NCI-H1694 treated with DMSO at 0.1 percent for 48 hours (cell line): Measurements from ENCODE around the gene SPIB.
"Not testable (repeated sequence)": the region's sequence is repeated elsewhere in the genome, so short reads cannot be mapped to it uniquely, and the experiment has no call there.

Source experiments
- DNase-seq: peaks from one replicate; lab custom pipeline; 2025; lab: John Stamatoyannopoulos, UW

Gene SPIB

GRCh38 chr19:50468818-50469217 is 50.1 kb downstream of the SPIB start:
- DNase-seq = no peak

GRCh38 chr19:50473336-50473735 is 54.6 kb downstream of the SPIB start:
- not testable (repeated sequence) for DNase-seq

GRCh38 chr19:50475101-50475568 is 56.4 kb downstream of the SPIB start:
- DNase-seq = no peak

GRCh38 chr19:50475736-50476223 is 57.0 kb downstream of the SPIB start:
- DNase-seq = no peak

GRCh38 chr19:50476224-50476906 is 57.6 kb downstream of the SPIB start, which contains the start of the genes EMC10 and GARIN5A:
TSS of gene EMC10 (plus strand) at chr19:50476507. CDS start at chr19:50476545, 38 bp downstream.
TSS of gene GARIN5A (minus strand) at chr19:50476848. CDS start at chr19:50476388, 460 bp downstream.
- DNase-seq = peak; percentile 73

- no peak for DNase-seq
Measured at GRCh38 chr19:50476907-50477238, 58.1 kb downstream of the SPIB start.

GRCh38 chr19:50477751-50478515 is 59.2 kb downstream of the SPIB start:
- no peak for DNase-seq

GRCh38 chr19:50478901-50479715 is 60.4 kb downstream of the SPIB start:
- no peak for DNase-seq

- DNase-seq = no peak
Measured at GRCh38 chr19:50479761-50480251, 61.1 kb downstream of the SPIB start.

- no peak for DNase-seq
Measured at GRCh38 chr19:50480281-50481111, 61.8 kb downstream of the SPIB start.
